ENCODE measurements around the gene TESMIN. TPM values are rescaled to one million over a fixed set of nuclear protein-coding genes. Genes with fewer than 3 reads are reported as not detected.

TESMIN gene
- polyA plus RNA-seq, 3 donors = 1.9 to 2.6 (median 2.5) TPM

- no peaks in the 10 kb centered on the region for H3K36me3 Mint-ChIP-seq
- H3K4me1 ChIP-seq (ENCODE audit: control insufficient read depth in 1 of 2, insufficient read depth in 2 of 2, low read length in 2 of 2) = no peaks in the 10 kb centered on the region
- H3K9me3 Mint-ChIP-seq = peaks cover 4 to 28% (median 24%) of the 10 kb centered on the region in 7 donors
- no peaks in the 10 kb centered on the region for H4K20me1 ChIP-seq (ENCODE audit: insufficient read depth, low read length)
- WGBS (ENCODE audit: insufficient coverage) = no CpG with 5 or more reads among the region's 2 CpGs
- H3K79me2 ChIP-seq (ENCODE audit: insufficient read depth, low read length) = no peaks in the 10 kb centered on the region
- peaks cover 8% of the 10 kb centered on the region in 3 donors for H3K27me3 Mint-ChIP-seq (ENCODE audit: low read depth in 3 of 3)
- H3K4me2 ChIP-seq (replicated peaks; ENCODE audit: extremely low read depth, low read length, poor library complexity, severe bottlenecking) = no peak overlapping the region
- H3K9me3 ChIP-seq (replicated peaks in 1 of 2; ENCODE audit: control insufficient read depth in 1 of 2, insufficient read depth in 1 of 2, low read length in 2 of 2) = peaks cover 5 to 9% of the 10 kb centered on the region in 2 donors
- H3K27me3 ChIP-seq (ENCODE audit: control insufficient read depth in 2 of 2, insufficient read depth in 2 of 2, low read length in 2 of 2) = no peaks in the 10 kb centered on the region
- no peak overlapping the region for H3K27ac Mint-ChIP-seq
- no peaks in the 10 kb centered on the region for H3K36me3 ChIP-seq (replicated peaks in 1 of 2; ENCODE audit: control insufficient read depth in 1 of 2, insufficient read depth in 2 of 2, low read length in 2 of 2)
- H3K4me3 ChIP-seq (replicated peaks in 1 of 3; ENCODE audit: low read depth in 2 of 3, low read length in 3 of 3) = no peak overlapping the region
- H3K4me1 Mint-ChIP-seq = no peaks in the 10 kb centered on the region
- H3K4me3 Mint-ChIP-seq = no peak overlapping the region
- no peak for TF ChIP-seq CTCF (IDR thresholded peaks at IDR 0.05)
- DNase-seq = no peak
- H3K9ac ChIP-seq (ENCODE audit: insufficient read depth, low read length, poor library complexity, severe bottlenecking) = no peak overlapping the region
- H2AFZ ChIP-seq (ENCODE audit: insufficient read depth, low read depth, low read length, poor library complexity, severe bottlenecking) = no peak overlapping the region
- intact Hi-C loops (cut with micrococcal nuclease) = no loop called here
- no peak overlapping the region for H3K27ac ChIP-seq (ENCODE audit: low read depth in 1 of 2, low read length in 2 of 2)
These were observed 52.3 kb downstream of the TESMIN start for GRCh38 chr11:68698993-68699392.

DNA sequence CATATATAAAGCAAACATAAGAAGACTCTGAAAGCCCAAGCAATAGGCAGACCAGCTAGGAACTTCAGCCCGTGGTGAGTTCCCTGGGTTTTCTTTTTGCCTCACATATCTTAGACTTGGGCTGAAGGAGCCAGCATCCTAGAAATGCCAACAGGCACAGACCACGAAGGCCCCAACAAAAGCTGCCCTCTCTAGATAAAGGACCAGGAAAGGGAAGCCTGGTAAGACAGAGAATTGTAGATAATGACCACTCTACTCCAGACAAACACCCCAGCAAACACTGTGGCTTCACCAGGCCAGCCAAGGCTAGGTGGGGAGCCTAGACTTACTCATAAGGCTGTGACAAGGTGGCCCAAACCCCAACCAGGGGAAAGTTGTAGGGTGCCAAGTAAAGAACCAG is 55.8 kb downstream of the TESMIN start:
- peaks cover 0 to 5% of the 10 kb centered on the region in 2 donors for H3K27me3 ChIP-seq (ENCODE audit: control insufficient read depth in 2 of 2, insufficient read depth in 2 of 2, low read length in 2 of 2)
- no CpG with 5 or more reads among the region's 2 CpGs for WGBS (ENCODE audit: insufficient coverage)
- H3K36me3 Mint-ChIP-seq = no peaks in the 10 kb centered on the region
- no peaks in the 10 kb centered on the region for H3K4me1 ChIP-seq (ENCODE audit: control insufficient read depth in 1 of 2, insufficient read depth in 2 of 2, low read length in 2 of 2)
- peak overlapping the region in 1 of 7 donors; percentile 55 for H3K27ac Mint-ChIP-seq
- H3K4me2 ChIP-seq (replicated peaks; ENCODE audit: extremely low read depth, low read length, poor library complexity, severe bottlenecking) = no peak overlapping the region
- DNase-seq = no peak
- intact Hi-C loops (cut with micrococcal nuclease) = no loop called here
- no peak overlapping the region for H3K4me3 Mint-ChIP-seq
- no peaks in the 10 kb centered on the region for H3K36me3 ChIP-seq (replicated peaks in 1 of 2; ENCODE audit: control insufficient read depth in 1 of 2, insufficient read depth in 2 of 2, low read length in 2 of 2)
- TF ChIP-seq CTCF (IDR thresholded peaks at IDR 0.05) = no peak
- peaks cover 5 to 9% of the 10 kb centered on the region in 2 donors for H3K9me3 ChIP-seq (replicated peaks in 1 of 2; ENCODE audit: control insufficient read depth in 1 of 2, insufficient read depth in 1 of 2, low read length in 2 of 2)
- H2AFZ ChIP-seq (ENCODE audit: insufficient read depth, low read depth, low read length, poor library complexity, severe bottlenecking) = no peak overlapping the region
- H4K20me1 ChIP-seq (ENCODE audit: insufficient read depth, low read length) = no peaks in the 10 kb centered on the region
- peaks cover 14 to 18% (median 16%) of the 10 kb centered on the region in 3 donors for H3K27me3 Mint-ChIP-seq (ENCODE audit: low read depth in 3 of 3)
- peaks cover 4 to 28% (median 24%) of the 10 kb centered on the region in 7 donors for H3K9me3 Mint-ChIP-seq
- H3K4me1 Mint-ChIP-seq = no peaks in the 10 kb centered on the region
- H3K27ac ChIP-seq (ENCODE audit: low read depth in 1 of 2, low read length in 2 of 2) = no peak overlapping the region
- H3K9ac ChIP-seq (ENCODE audit: insufficient read depth, low read length, poor library complexity, severe bottlenecking) = no peak overlapping the region
- H3K79me2 ChIP-seq (ENCODE audit: insufficient read depth, low read length) = no peaks in the 10 kb centered on the region
- no peak overlapping the region for H3K4me3 ChIP-seq (replicated peaks in 1 of 3; ENCODE audit: low read depth in 2 of 3, low read length in 3 of 3)

All from CD14-positive monocyte (primary cell).